PC-3 (cell line): Measurements from ENCODE around the gene HOXA9.

Experiments
- EZH2 ChIP-seq: fragments of 300-600 bp; sonication (generic); IDR thresholded peaks from one replicate; pipeline ENCODE4 v1.6.1; 2017; ENCODE audit warnings: antibody characterized with exemption, mild to moderate bottlenecking, low read length; ENCODE audit not compliant: unreplicated experiment
- EZH2phosphoT487 ChIP-seq: fragments of 300-600 bp; sonication (generic); IDR thresholded peaks from 2 replicates; pipeline ENCODE4 v1.6.1; 2018; ENCODE audit warnings: mild to moderate bottlenecking, antibody characterized with exemption, low read length, borderline replicate concordance
- TF ChIP-seq, protein P1 (sequence below): fragments of 300-600 bp; sonication (generic); conservative IDR thresholded peaks from 2 replicates; pipeline ENCODE4 v1.5.1; 2017; ENCODE audit warnings: antibody characterized with exemption, low read depth, mild to moderate bottlenecking, low read length

DNA sequence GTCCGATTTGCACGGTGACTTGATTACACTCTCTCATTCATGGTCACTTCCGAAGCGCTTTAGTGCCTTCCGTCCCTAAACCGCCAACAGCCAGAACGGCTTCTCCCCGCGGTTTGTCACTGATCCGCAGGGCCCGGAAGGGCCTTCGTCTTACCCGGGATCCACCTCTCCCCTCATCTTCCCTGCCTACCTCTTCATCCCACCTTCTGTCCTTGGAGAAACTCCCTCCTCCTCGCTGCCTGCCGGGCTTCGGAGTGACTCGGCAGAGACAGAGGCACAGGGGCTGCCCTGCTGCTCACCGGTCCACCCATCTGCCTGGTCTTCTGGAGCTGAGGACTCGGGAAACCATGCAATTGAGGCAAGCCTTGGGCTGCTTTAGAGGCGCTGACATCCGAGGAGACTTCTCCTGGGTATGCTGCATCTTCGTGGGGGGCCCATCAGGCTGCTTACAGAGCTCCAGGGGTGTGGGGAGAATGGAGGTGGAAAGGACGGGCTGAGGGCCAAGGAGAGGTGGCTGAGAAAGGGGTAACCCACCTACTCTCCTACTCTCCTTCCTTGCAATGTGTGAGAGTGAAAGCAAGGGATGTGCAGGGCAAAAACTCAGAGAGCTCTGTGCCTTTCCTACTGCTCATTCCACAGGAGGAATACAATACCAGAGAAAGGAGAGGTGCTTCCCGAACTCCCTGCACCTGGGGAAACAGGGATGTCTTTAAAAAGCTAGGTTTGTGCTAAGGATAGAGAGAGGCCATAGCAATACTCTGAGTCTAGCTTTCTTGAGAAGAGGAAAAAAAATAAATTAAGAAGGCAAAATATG lies 20.7 kb upstream of the HOXA9 start:
- TF ChIP-seq EZH2phosphoT487 (no peak), EZH2 (no peak)
- TF ChIP-seq, protein P1, sequence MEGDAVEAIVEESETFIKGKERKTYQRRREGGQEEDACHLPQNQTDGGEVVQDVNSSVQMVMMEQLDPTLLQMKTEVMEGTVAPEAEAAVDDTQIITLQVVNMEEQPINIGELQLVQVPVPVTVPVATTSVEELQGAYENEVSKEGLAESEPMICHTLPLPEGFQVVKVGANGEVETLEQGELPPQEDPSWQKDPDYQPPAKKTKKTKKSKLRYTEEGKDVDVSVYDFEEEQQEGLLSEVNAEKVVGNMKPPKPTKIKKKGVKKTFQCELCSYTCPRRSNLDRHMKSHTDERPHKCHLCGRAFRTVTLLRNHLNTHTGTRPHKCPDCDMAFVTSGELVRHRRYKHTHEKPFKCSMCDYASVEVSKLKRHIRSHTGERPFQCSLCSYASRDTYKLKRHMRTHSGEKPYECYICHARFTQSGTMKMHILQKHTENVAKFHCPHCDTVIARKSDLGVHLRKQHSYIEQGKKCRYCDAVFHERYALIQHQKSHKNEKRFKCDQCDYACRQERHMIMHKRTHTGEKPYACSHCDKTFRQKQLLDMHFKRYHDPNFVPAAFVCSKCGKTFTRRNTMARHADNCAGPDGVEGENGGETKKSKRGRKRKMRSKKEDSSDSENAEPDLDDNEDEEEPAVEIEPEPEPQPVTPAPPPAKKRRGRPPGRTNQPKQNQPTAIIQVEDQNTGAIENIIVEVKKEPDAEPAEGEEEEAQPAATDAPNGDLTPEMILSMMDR = no peak
